GM19025 (cell line): Measurements from ENCODE around the gene LGALS8.

Experiments
- ATAC-seq: cut with Tn5 transposase; IDR thresholded peaks from one replicate; pipeline ENCODE4 v1.9.1; 2021; ENCODE audit warnings: mild to moderate bottlenecking, low read depth, moderate library complexity; ENCODE audit not compliant: unreplicated experiment

The LGALS8 gene

GRCh38 chr1:236508593-236509027 lies 15.2 kb upstream of the LGALS8 start:
- ATAC-seq: no peak

GRCh38 chr1:236509203-236509602 lies 14.6 kb upstream of the LGALS8 start:
- ATAC-seq: no peak

GRCh38 chr1:236509647-236510401 lies 14.0 kb upstream of the LGALS8 start:
- no peak for ATAC-seq

DNA sequence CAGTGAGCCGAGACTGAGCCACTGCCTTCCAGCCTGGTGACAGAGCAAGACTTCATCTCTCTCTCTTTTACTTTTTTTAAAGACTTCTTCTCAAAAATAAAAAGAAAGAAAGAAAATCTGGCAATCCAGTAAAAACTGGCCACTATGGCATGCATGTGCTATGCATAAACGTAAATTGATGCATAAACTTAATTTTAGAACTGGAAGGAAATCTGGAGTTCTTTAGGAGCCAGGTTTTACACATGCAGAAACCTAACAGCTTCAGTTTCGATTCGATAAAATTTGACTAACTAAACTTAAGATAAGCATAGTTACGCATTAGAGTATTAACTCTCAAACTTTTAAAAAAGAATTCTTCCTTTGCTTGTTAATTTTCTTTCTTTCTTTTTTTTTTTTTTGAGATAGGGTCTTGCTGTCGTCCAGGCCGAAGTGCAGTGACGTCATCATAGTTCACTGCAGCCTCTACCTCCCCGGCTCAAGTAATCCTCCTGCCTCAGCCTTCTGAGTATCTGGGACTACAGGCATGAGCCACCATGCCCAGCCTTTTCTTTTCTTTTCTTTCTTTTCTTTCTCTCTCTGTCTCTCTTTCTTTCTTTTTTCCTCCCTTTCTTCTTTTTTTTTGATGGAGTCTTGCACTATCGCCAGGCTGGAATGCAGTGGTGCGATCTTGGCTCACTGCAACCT lies 11.9 kb upstream of the LGALS8 start:
- ATAC-seq: no peak

- no peak for ATAC-seq
These were observed 8.9 kb upstream of the LGALS8 start for GRCh38 chr1:236514703-236515442.

GRCh38 chr1:236515443-236515958 lies 8.3 kb upstream of the LGALS8 start:
- no peak for ATAC-seq

GRCh38 chr1:236516929-236517704 lies 6.7 kb upstream of the LGALS8 start:
- no peak for ATAC-seq

- ATAC-seq: no peak
These were observed 5.5 kb upstream of the LGALS8 start for GRCh38 chr1:236518322-236518721.

DNA sequence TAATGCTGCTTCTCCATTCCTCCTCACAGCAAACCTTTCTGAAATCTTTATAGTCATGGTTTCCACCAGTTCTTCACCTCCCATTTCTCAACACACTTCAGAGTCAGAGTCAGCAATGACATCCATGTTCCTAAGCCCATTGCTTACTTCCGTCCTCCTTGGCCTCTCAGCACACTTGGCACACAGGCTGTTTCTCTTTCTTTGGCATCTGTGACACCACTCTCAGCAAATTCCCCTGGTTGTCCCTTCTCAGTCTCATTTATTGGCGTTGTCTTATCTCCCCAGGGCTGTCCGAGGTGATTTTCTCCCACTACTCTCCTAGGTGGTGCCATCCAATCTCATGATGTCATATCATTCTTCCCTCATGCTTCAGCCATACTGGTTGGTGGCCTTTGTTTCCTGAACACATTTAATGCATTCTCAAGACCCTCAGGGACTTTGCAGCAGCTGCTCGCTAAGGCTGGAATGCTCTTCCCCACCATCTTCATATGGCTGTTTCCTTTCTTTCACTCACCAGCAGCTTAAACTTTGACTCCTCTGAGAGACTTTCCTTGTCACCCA lies 3.3 kb upstream of the LGALS8 start:
- ATAC-seq: no peak

DNA sequence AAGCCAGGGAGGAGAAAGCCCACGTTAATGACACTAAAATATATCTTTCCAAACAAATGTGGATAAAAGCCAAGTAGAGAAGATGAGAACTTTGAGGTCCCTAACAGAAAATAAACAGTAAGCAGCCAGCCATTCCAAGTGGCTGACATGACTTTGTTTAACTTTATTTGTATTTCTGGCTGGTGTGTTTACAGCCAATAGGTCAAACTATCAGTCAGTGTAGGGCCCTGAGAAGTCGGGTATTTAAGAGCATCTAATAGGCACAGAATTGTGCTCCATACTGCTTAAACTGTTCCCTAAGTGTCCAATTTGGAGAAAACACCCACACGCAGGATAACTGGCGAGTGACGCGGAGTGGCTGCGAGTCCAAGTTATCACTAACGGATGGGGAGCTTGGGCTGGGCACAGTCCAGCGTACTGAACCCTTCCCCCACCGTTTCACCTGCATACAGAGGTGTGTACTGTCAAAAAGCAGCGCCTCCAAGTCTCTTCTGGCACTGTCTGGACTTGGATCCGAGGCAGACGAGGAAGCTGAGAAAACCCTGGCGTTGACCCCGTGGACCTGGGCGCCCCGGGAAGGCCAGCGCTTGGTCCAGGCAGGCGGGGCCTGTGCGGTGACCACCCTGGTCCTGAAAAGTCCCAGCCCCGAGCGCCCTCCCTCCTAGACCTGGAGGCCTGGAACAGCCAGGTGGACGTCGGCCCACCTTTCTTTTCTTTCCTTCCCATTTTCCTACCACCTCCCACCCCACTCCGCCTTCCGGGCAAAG lies 662 bp upstream of the LGALS8 start:
- ATAC-seq: peak; percentile 3

GRCh38 chr1:236524142-236524894 lies 536 bp downstream of the LGALS8 start:
- ATAC-seq: peak; percentile 86

DNA sequence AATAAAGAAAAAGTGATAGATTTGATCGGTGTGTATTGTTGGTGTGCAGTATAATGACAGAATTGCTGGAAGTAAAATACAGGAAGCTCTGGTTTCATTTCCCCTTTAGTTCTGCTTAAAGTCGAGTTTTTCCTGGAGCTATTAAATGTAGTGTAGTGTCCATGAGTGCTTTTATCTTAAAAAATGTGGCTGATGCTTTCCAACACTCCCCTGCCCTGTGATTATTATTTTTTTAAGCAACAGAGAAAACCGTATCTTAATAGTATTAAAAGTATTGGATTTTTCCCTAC lies 1.1 kb downstream of the LGALS8 start:
- no peak for ATAC-seq

- no peak for ATAC-seq
These were observed 2.3 kb downstream of the LGALS8 start for GRCh38 chr1:236526079-236526478.

- ATAC-seq: no peak
These were observed 6.5 kb downstream of the LGALS8 start for GRCh38 chr1:236530286-236530685.

- no peak for ATAC-seq
These were observed 7.2 kb downstream of the LGALS8 start for GRCh38 chr1:236530959-236531358.

DNA sequence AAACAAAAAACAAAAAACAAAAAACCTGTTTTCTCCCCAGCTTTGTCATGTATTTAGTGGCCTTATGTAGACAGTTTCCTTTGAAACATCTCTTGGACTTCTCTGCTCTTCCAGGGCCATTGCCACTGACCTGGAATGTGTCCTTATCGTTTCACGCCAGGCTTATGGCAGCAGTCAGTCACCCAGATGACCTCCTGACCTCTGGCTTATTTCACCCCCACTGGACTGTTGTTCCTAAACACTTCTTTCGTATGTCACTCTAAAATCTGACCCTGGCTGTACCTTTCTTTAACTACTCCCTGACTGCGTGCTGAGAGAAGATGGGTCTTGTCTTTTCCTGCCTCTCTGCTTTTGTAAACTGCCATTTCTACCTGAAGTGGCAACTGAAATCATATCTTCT lies 9.1 kb downstream of the LGALS8 start:
- ATAC-seq: no peak

DNA sequence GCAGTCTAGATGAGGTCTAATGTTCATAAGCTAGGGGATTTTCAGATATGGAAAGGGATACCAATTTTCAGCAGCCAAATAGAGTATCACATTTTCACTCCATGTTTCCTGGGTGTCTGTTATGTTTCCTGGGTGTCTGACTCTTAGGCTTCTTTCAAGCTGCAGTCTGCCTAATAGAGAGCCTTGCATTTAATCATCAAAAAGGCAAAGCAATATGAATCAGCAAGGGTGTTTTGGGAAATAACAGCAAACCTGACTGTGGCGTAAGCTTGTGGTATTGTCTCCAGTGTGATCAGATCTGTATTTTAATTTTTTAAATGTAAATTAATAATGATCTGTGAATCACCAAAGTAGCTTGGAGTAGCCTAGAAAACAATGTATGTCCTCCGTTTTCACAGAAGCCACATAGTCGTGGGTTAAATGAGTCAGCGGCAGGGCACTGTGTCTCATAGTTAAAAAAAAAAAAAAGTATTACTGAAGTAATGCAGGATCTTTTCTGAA lies 10.4 kb downstream of the LGALS8 start:
- ATAC-seq: no peak

DNA sequence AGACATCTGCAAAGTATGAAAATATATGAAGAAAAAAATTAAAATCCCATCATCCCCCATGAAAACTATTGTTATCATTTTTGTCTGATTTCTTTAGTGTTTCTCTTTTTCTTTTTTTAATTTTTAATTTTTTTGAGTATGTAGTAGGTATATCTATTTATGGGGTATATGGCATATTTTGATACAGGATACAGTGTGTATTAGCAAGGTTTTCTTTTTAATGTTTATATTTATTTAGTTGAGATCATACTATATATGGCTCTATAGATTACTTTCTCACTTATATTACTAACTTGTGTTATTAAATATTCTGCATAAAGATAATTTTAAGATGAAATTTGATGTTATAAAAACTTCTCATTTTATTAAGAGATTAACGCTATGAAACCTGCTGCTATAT lies 11.4 kb downstream of the LGALS8 start:
- no peak for ATAC-seq
